Right lobe of liver (tissue), 4 donors: ENCODE data around the gene TRIO.

Experiments
- CTCF ChIP-seq, 4 donors: fragments of 200-600 bp in 3 of 4; fragments of 450-650 bp in 1 of 4; IDR thresholded peaks; one replicate each; pipeline versions ENCODE4 v1.5.1 to v1.8.0; 2016 to 2022; ENCODE audit warnings: antibody characterized with exemption in 4 of 4, mild to moderate bottlenecking in 2 of 4
- POLR2A ChIP-seq: fragments of 450-650 bp; IDR thresholded peaks from one replicate; pipeline ENCODE4 v1.6.1; 2017; ENCODE audit warnings: antibody characterized with exemption, mild to moderate bottlenecking
- donor health status: DM: no; HTN: no; CAD: no.
- donor health status: DM: no; HTN: no; CAD: no.
- donor health status: DM: no; HTN: yes; CAD: no.

- no peak for TF ChIP-seq CTCF (IDR thresholded peaks at IDR 0.05)
- no peak for TF ChIP-seq POLR2A
Observed at GRCh38 chr5:14151416-14151815, 8.3 kb downstream of the TRIO start.
